Measurements from ENCODE around the gene PDPN. TPM values are rescaled to one million over a fixed set of nuclear protein-coding genes. Genes with fewer than 3 reads are reported as not detected.

The PDPN gene
- total RNA-seq, 1 donor from 2014 or later = 1.0 TPM

GRCh38 chr1:13583966-13584791 is 547 bp downstream of the PDPN start:
- peak overlapping the region; percentile 66 for H3K4me3 Mint-ChIP-seq (ENCODE audit: unreplicated experiment)
- no peaks in the 10 kb centered on the region for H3K36me3 Mint-ChIP-seq (ENCODE audit: low read depth)
- H3K27ac Mint-ChIP-seq (ENCODE audit: unreplicated experiment) = no peak overlapping the region
- DNase-seq (ENCODE audit: low spot score) = no peak
- peaks cover 34% of the 10 kb centered on the region for H3K27me3 Mint-ChIP-seq (ENCODE audit: low read depth)
- TF ChIP-seq, protein P1, sequence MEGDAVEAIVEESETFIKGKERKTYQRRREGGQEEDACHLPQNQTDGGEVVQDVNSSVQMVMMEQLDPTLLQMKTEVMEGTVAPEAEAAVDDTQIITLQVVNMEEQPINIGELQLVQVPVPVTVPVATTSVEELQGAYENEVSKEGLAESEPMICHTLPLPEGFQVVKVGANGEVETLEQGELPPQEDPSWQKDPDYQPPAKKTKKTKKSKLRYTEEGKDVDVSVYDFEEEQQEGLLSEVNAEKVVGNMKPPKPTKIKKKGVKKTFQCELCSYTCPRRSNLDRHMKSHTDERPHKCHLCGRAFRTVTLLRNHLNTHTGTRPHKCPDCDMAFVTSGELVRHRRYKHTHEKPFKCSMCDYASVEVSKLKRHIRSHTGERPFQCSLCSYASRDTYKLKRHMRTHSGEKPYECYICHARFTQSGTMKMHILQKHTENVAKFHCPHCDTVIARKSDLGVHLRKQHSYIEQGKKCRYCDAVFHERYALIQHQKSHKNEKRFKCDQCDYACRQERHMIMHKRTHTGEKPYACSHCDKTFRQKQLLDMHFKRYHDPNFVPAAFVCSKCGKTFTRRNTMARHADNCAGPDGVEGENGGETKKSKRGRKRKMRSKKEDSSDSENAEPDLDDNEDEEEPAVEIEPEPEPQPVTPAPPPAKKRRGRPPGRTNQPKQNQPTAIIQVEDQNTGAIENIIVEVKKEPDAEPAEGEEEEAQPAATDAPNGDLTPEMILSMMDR (IDR thresholded peaks at IDR 0.05) = no peak
- H3K4me1 Mint-ChIP-seq (ENCODE audit: low read depth) = peaks cover 5% of the 10 kb centered on the region
- no peaks in the 10 kb centered on the region for H3K9me3 Mint-ChIP-seq (ENCODE audit: low read depth)

DNA sequence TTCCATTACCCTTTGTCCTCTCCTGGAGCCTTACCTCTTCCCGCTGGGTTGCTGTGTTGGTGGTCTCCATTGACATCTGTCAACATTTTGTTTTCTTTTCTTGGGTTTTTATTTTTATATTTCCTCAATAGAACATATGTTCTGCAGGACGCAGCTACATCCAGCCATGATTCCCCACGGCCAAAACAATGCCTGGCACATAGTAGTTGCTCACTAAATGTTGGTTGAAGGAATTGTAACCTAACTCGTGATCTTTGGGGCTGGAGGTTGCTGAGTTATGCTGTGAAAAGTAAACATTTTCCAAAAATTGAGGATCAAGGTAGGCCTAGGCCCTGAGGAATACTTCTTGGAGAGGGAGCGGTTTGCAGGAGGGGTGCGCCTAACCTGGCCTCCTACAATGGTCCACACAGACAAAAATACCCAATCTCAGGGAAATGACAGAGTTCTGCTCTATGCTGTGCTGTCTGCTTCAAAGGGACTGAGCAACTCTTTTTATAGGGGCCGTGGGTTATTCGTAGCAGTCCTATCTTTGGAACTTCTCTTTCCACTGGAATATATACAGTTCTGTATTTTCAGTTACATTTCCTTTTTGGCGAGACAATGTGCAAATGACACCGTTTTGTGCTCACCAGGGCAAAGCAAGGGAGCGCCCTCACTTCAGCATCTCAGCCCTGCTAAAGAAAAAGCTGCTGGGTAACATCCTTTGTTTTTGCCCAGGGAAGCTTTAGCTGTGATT is 1.4 kb downstream of the PDPN start:
- no peak overlapping the region for H3K4me3 Mint-ChIP-seq (ENCODE audit: unreplicated experiment)

GRCh38 chr1:13585612-13585991 is 2.0 kb downstream of the PDPN start:
- no peak overlapping the region for H3K27ac Mint-ChIP-seq (ENCODE audit: unreplicated experiment)
- TF ChIP-seq, protein P1 (IDR thresholded peaks at IDR 0.05) = no peak
- H3K4me3 Mint-ChIP-seq (ENCODE audit: unreplicated experiment) = no peak overlapping the region
- peaks cover 5% of the 10 kb centered on the region for H3K9me3 Mint-ChIP-seq (ENCODE audit: low read depth)
- no peaks in the 10 kb centered on the region for H3K36me3 Mint-ChIP-seq (ENCODE audit: low read depth)
- no peak for DNase-seq (ENCODE audit: low spot score)
- H3K4me1 Mint-ChIP-seq (ENCODE audit: low read depth) = peaks cover 5% of the 10 kb centered on the region
- H3K27me3 Mint-ChIP-seq (ENCODE audit: low read depth) = peaks cover 29% of the 10 kb centered on the region

More for the DNA sequence above, 1.4 kb downstream of the PDPN start:
- Mint-ChIP-seq H3K9me3 (ENCODE audit: low read depth) (peaks cover under 1% of the 10 kb centered on the region), H3K27me3 (ENCODE audit: low read depth) (peaks cover 30% of the 10 kb centered on the region), H3K4me1 (ENCODE audit: low read depth) (peaks cover 5% of the 10 kb centered on the region), H3K27ac (ENCODE audit: unreplicated experiment) (no peak overlapping the region), H3K36me3 (ENCODE audit: low read depth) (no peaks in the 10 kb centered on the region)
- TF ChIP-seq, protein P1 (IDR thresholded peaks at IDR 0.05) = no peak
- DNase-seq (ENCODE audit: low spot score) = no peak

DNA sequence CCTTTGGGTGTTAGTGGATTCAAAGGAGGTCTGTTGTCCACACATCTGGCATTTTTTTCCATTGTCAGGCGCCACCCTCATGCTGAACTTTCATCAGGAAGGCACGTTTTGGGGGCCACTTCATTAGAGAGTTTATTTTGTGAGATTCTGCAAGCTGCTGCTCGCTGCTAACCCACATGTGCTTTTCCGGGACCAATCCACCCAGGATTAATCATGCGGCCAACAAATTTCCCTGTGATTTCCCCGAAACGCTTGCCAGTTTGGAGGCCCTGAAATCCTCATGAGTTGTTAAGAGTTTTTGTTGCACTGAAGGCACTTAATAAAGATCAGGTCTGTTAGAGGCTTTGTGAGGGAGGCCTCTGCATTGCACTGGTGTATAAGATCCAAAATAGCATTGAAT is 2.4 kb downstream of the PDPN start:
- Mint-ChIP-seq H3K9me3 (ENCODE audit: low read depth) (peaks cover 5% of the 10 kb centered on the region), H3K36me3 (ENCODE audit: low read depth) (no peaks in the 10 kb centered on the region), H3K27me3 (ENCODE audit: low read depth) (peaks cover 28% of the 10 kb centered on the region), H3K4me3 (ENCODE audit: unreplicated experiment) (no peak overlapping the region), H3K27ac (ENCODE audit: unreplicated experiment) (no peak overlapping the region), H3K4me1 (ENCODE audit: low read depth) (peaks cover 5% of the 10 kb centered on the region)
- TF ChIP-seq, protein P1 (IDR thresholded peaks at IDR 0.05) = no peak
- no peak for DNase-seq (ENCODE audit: low spot score)

DNA sequence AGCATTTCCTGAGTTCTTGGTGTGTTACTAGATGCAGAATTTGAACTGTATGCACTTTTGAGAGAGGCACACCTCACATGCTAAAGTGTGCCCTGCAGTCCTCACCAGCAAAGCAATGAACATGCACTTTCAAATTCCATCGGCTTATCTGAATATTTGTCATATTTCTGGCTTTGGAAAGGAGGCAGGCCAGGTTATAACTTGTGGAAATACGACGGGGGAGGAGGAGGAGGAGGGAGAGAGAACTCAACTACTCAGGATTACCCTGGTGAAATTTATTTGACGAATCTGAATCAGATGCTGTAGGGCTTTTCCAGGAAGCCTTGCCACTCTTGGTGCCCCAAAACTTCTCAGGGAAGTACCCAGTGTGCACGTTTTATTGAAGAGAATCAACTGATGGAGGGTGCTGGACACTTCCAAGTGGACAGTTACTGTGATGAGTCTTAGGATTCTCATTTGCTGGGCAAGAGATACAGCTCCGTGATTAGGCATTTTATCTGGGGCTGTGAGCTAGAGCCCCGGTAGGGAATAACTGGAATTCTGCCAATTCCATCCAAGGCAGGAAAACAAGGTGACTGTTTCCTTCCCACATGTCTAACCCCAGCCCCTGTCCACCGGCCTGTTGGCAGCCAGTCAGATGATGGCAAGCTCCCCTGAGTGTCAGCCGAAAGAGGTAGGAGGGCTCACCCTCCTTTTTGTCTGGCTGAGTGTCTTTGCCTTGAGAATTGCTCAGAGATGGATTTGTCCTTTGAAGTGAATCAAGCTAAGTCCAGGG is 3.8 kb downstream of the PDPN start:
- no peaks in the 10 kb centered on the region for H3K36me3 Mint-ChIP-seq (ENCODE audit: low read depth)
- DNase-seq (ENCODE audit: low spot score) = no peak
- TF ChIP-seq, protein P1 (IDR thresholded peaks at IDR 0.05) = no peak
- H3K4me1 Mint-ChIP-seq (ENCODE audit: low read depth) = peaks cover 5% of the 10 kb centered on the region
- H3K4me3 Mint-ChIP-seq (ENCODE audit: unreplicated experiment) = no peak overlapping the region
- peaks cover 17% of the 10 kb centered on the region for H3K27me3 Mint-ChIP-seq (ENCODE audit: low read depth)
- no peak overlapping the region for H3K27ac Mint-ChIP-seq (ENCODE audit: unreplicated experiment)
- H3K9me3 Mint-ChIP-seq (ENCODE audit: low read depth) = peaks cover 5% of the 10 kb centered on the region

Data from chondrocyte (in vitro differentiated cells).